ENCODE results near the gene PLCH1. TPM values are rescaled to one million over a fixed set of nuclear protein-coding genes. Genes with fewer than 3 reads are reported as not detected.

The PLCH1 gene
- total and polyA plus RNA-seq, 9 of the 15 experiments (the other 6 are each of a cell fraction or from before 2014, with no cell fraction given) = 0.17 to 0.62 (median 0.40) TPM

DNA sequence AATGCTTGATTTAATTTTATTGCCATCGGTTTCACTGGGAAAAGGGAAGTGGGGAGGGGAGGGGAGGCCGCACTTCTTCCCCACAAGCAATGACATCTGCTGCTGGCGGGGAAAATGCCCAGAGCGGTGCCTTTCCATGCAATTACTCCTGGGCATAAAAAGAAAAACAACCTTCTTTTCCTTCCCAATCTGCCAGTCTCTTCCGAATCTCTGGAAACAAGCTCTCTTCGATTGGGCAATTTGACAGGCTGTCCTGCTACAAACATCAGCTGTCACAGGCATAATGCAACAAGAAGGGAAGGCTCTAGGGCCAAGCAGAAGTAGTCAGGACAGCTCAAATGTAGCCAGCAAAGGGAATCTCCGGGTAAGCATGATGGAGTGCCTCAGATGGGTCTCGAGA, 358.0 kb downstream of the PLCH1 start:
- in situ Hi-C loops (cut with MboI) = no loop called here

DNA sequence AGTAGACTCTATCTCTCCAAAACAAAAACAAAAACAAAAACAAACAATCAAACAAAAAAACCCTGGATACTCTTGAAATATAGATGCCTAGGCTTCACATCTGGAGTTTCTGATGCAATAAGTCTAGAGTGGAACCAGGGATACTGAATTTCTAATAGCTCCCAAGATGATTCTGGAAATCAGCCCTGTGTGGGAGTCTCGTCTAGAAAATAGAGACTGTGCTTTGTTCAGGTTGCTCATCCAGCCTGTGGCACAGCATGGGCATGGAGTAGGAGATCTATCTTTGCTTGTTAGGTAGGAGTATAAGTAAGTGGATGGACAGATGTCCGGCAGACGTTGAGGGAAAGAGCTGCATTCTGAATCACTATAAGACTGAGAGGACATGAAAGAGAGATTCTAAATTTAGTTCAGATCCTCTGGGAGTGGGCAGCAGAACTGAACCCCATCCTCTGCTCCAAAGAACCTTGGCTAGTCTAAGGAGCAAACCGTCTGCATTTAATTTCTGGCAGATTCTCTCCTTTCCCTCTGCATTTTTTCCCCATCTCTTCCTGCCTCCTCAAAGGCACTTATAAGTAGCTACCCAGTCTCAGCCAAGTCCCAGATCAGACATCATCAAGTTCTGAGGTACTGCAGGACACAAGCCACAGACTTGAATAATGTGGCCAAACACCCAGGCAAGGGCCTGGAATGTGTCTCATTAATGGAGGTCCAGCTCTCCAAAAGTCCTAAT, 358.8 kb downstream of the PLCH1 start:
- DNase-seq (ENCODE audit: extremely low read depth in 1 of 4, low spot score in 3 of 4) (no peak), ATAC-seq (no peak), FAIRE-seq (no peak)
- H3K4me3 ChIP-seq = no peak overlapping the region
- BruUV-seq (replicated peaks) = no TSS peak
- 2% methylated on average over 4 of the region's 4 CpGs for WGBS (ENCODE audit: insufficient coverage, low coverage, missing lambda C conversion rate)
- ChIA-PET CTCF (ENCODE audit: low intra/inter-chr PET ratio) (no interaction called here), POLR2A (no interaction called here)
- peaks cover 3 to 15% of the 10 kb centered on the region in 2 experiments; a peak in 3 of 5 replicates for H3K27me3 ChIP-seq (ENCODE audit: control insufficient read depth in 2 of 2, insufficient read depth in 2 of 2, low read length in 2 of 2)
- no peaks in the 10 kb centered on the region for H3K79me2 ChIP-seq (ENCODE audit: control insufficient read depth, insufficient read depth, low read length)
- no peak overlapping the region for H3K27ac ChIP-seq (ENCODE audit: extremely low read depth, low read depth, low read length)
- in situ Hi-C loops (cut with MboI) = no loop called here
- no peak overlapping the region for H3K9ac ChIP-seq (ENCODE audit: insufficient read depth in 1 of 2, low read depth in 2 of 2, low read length in 2 of 2)
- no peak overlapping the region for H3K4me2 ChIP-seq (ENCODE audit: insufficient read depth, low read length)
- H3K9me3 ChIP-seq (replicated peaks; ENCODE audit: control insufficient read depth, insufficient read depth, low read depth, low read length) = no peaks in the 10 kb centered on the region
- intact Hi-C loops (cut with micrococcal nuclease) = loop anchor here (10.0 kb wide), 1 partner anchor 469 kb away; the partner anchor contains the start of gene SLC33A1
- no peaks in the 10 kb centered on the region for H3K4me1 ChIP-seq (replicated peaks in 1 of 2; ENCODE audit: control insufficient read depth in 2 of 2, insufficient read depth in 2 of 2, low read length in 2 of 2)
- H3K36me3 ChIP-seq (ENCODE audit: control insufficient read depth, insufficient read depth, low read length) = no peaks in the 10 kb centered on the region
- no peaks in the 10 kb centered on the region for H3K9me1 ChIP-seq (ENCODE audit: control insufficient read depth, insufficient read depth, low read length)
- H2AFZ ChIP-seq (ENCODE audit: low read depth, low read length) = no peak overlapping the region
- H4K20me1 ChIP-seq (replicated peaks; ENCODE audit: control insufficient read depth, insufficient read depth, low read length) = no peaks in the 10 kb centered on the region
- TF ChIP-seq CXXC5 (CRISPR knock-in tag; IDR thresholded peaks at IDR 0.05) (no peak), NEUROD1 (IDR thresholded peaks at IDR 0.05; ENCODE audit: borderline replicate concordance, low read depth, low read length, partially characterized antibody) (no peak), GATAD2B (IDR thresholded peaks at IDR 0.05; ENCODE audit: borderline replicate concordance) (no peak)
- TF ChIP-seq, protein P1, sequence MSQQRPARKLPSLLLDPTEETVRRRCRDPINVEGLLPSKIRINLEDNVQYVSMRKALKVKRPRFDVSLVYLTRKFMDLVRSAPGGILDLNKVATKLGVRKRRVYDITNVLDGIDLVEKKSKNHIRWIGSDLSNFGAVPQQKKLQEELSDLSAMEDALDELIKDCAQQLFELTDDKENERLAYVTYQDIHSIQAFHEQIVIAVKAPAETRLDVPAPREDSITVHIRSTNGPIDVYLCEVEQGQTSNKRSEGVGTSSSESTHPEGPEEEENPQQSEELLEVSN (IDR thresholded peaks at IDR 0.05; ENCODE audit: borderline replicate concordance in 1 of 2, extremely low read depth in 1 of 2, insufficient read depth in 1 of 2, insufficient read length in 1 of 2, low read depth in 1 of 2, low read length in 1 of 2, poor library complexity in 1 of 2, severe bottlenecking in 1 of 2) = no peak
- TF ChIP-seq, protein P2, sequence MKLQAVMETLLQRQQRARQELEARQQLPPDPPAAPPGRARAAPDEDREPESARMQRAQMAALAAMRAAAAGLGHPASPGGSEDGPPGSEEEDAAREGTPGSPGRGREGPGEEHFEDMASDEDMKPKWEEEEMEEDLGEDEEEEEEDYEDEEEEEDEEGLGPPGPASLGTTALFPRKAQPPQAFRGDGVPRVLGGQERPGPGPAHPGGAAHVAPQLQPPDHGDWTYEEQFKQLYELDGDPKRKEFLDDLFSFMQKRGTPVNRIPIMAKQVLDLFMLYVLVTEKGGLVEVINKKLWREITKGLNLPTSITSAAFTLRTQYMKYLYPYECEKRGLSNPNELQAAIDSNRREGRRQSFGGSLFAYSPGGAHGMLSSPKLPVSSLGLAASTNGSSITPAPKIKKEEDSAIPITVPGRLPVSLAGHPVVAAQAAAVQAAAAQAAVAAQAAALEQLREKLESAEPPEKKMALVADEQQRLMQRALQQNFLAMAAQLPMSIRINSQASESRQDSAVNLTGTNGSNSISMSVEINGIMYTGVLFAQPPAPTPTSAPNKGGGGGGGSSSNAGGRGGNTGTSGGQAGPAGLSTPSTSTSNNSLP (IDR thresholded peaks at IDR 0.05; ENCODE audit: borderline replicate concordance, low read depth, low read length) = no peak
- TF ChIP-seq, protein P3, sequence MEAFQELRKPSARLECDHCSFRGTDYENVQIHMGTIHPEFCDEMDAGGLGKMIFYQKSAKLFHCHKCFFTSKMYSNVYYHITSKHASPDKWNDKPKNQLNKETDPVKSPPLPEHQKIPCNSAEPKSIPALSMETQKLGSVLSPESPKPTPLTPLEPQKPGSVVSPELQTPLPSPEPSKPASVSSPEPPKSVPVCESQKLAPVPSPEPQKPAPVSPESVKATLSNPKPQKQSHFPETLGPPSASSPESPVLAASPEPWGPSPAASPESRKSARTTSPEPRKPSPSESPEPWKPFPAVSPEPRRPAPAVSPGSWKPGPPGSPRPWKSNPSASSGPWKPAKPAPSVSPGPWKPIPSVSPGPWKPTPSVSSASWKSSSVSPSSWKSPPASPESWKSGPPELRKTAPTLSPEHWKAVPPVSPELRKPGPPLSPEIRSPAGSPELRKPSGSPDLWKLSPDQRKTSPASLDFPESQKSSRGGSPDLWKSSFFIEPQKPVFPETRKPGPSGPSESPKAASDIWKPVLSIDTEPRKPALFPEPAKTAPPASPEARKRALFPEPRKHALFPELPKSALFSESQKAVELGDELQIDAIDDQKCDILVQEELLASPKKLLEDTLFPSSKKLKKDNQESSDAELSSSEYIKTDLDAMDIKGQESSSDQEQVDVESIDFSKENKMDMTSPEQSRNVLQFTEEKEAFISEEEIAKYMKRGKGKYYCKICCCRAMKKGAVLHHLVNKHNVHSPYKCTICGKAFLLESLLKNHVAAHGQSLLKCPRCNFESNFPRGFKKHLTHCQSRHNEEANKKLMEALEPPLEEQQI (IDR thresholded peaks at IDR 0.05) = no peak

More for the DNA sequence above, 358.0 kb downstream of the PLCH1 start:
- Histone ChIP-seq H3K27ac (ENCODE audit: extremely low read depth, low read depth, low read length) (no peak overlapping the region), H3K27me3 (ENCODE audit: control insufficient read depth in 2 of 2, insufficient read depth in 2 of 2, low read length in 2 of 2) (peaks cover 6 to 15% of the 10 kb centered on the region in 2 experiments), H3K9me3 (replicated peaks; ENCODE audit: control insufficient read depth, insufficient read depth, low read depth, low read length) (no peaks in the 10 kb centered on the region), H3K4me2 (ENCODE audit: insufficient read depth, low read length) (no peak overlapping the region), H3K36me3 (ENCODE audit: control insufficient read depth, insufficient read depth, low read length) (no peaks in the 10 kb centered on the region), H3K79me2 (ENCODE audit: control insufficient read depth, insufficient read depth, low read length) (no peaks in the 10 kb centered on the region), H3K9me1 (ENCODE audit: control insufficient read depth, insufficient read depth, low read length) (no peaks in the 10 kb centered on the region), H2AFZ (ENCODE audit: low read depth, low read length) (no peak overlapping the region), H4K20me1 (replicated peaks; ENCODE audit: control insufficient read depth, insufficient read depth, low read length) (no peaks in the 10 kb centered on the region), H3K9ac (ENCODE audit: insufficient read depth in 1 of 2, low read depth in 2 of 2, low read length in 2 of 2) (no peak overlapping the region), H3K4me3 (no peak overlapping the region), H3K4me1 (replicated peaks in 1 of 2; ENCODE audit: control insufficient read depth in 2 of 2, insufficient read depth in 2 of 2, low read length in 2 of 2) (no peaks in the 10 kb centered on the region)
- intact Hi-C loops (cut with micrococcal nuclease) = loop anchor here (10.0 kb wide), 1 partner anchor 468 kb away; the partner anchor contains the start of gene SLC33A1
- no TSS peak for BruUV-seq (replicated peaks)
- no peak for ATAC-seq
- CTCF ChIA-PET (ENCODE audit: low intra/inter-chr PET ratio) = no interaction called here
- 0% methylated on average over 5 of the region's 8 CpGs for WGBS (ENCODE audit: insufficient coverage, low coverage, missing lambda C conversion rate)
- no peak for FAIRE-seq
- TF ChIP-seq ZFP30 (CRISPR knock-in tag; IDR thresholded peaks at IDR 0.05; ENCODE audit: borderline replicate concordance) (no peak), SPI1 (IDR thresholded peaks at IDR 0.05; ENCODE audit: borderline replicate concordance, low read depth, low read length) (peak; percentile 60; the same call in 1 of the 2 replicates)
- POLR2A ChIA-PET = interaction anchor here (1.0 kb wide), 1 partner anchor 9 kb away, joined by 5 read pairs; no protein-coding TSS in a partner anchor
- DNase-seq (ENCODE audit: extremely low read depth in 1 of 4, low spot score in 3 of 4) = no peak

Data from K562 (cell line).